GM12865 (cell line): ENCODE measurements around the gene PDPK1.
"Not testable (repeated sequence)": the region's sequence is repeated elsewhere in the genome, so short reads cannot be mapped to it uniquely, and the experiment has no call there.

Experiments used
- DNase-seq: peaks from one replicate; pipeline ENCODE4 v3.0.0; 2010; ENCODE audit warnings: low read depth
- H3K4me3 ChIP-seq: 2 replicates; pipeline ENCODE4 v1.5.1; 2011; ENCODE audit warnings: mild to moderate bottlenecking, low read depth, low read length, control low read depth
- CTCF ChIP-seq: IDR thresholded peaks from 2 replicates; pipeline ENCODE4 v1.5.1; 2011; ENCODE audit warnings: low read length, control low read depth, low read depth, inconsistent platforms; ENCODE audit not compliant: insufficient read depth; ENCODE audit errors: missing control alignments

The PDPK1 gene

DNA sequence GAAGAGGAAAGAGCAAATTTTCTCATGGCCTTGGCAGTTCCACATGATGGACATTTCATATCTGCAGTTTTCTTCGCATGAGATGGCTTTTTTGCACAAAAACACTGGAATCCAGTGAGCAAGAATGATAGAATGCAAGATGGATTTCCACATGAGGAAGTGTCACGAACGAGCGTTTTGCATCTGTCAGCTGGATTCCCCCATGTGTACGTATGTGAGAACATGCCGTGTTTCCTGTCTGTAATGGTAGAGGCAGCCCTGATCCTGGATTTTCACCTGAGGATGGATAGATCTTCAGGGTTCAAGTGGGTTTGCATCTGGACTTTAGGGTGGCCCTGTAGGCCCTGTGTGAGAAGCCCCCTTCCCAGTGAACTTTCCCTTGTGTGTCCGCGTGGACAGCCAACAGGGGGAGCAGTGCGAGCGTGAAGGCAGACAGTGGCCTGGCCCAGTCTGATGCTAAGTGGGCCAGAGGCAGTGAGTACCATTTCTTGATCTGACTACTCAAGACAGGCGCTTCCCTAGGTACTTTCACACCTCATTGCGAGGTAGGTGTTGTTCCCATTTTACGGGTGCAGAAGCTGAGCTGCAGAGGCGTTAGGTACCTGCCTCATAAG is 2.1 kb downstream of the PDPK1 start:
- peak; percentile 43 for TF ChIP-seq CTCF
- DNase-seq, result peak; percentile 63
- not testable (repeated sequence) for H3K4me3 ChIP-seq

- DNase-seq, H3K4me3 ChIP-seq: not testable (repeated sequence)
Observed at GRCh38 chr16:2540912-2541311, 3.1 kb downstream of the PDPK1 start.

DNA sequence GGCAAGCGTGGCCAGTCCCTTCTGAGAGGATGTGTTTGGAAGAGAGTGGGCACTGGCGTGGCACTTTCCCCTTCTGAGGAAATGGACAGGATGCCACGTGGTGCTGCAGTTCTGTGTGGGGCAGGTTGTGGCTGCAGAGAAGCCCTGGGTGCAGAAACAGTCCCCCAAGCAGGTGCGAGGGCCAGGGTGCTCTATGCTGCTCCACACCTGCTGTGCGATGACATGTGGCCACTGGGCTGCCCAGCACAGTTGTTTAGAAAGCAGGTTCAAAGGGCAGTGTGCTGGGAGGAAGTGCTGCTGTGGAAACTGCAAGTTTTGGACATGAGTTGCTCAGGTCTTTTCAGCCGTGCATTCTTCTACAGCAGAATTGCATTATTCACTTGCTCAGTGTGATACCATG is 3.6 kb downstream of the PDPK1 start:
- H3K4me3 ChIP-seq, DNase-seq: not testable (repeated sequence)

GRCh38 chr16:2543771-2544170 is 6.0 kb downstream of the PDPK1 start:
- not testable (repeated sequence) for DNase-seq, H3K4me3 ChIP-seq

- DNase-seq, H3K4me3 ChIP-seq: not testable (repeated sequence)
Observed at GRCh38 chr16:2550283-2550878, 12.6 kb downstream of the PDPK1 start.

DNA sequence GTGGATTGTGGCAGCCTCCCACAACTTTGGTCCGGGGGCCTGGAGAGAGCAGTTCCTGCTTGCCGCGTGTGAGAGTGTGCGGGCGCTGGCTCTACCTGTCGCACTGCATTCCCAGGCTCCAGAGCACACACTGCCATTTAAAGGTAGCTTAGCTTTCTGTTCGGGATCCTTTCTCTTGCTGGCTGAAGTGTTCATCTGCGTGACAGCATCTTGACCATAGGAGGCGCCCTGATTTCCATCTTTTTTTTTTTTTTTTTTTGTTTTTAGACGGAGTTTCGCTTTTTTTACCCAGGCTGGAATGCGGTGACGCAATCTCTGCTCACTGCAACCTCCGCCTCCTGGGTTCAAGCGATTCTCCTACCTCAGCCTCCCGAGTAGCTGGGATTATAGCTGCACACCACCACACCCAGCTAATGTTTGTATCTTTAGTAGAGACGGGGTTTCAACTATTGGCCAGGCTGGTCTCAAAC is 13.6 kb downstream of the PDPK1 start:
- not testable (repeated sequence) for DNase-seq, H3K4me3 ChIP-seq

GRCh38 chr16:2554709-2555425 is 17.0 kb downstream of the PDPK1 start:
- not testable (repeated sequence) for H3K4me3 ChIP-seq, DNase-seq

GRCh38 chr16:2557150-2557549 is 19.3 kb downstream of the PDPK1 start:
- not testable (repeated sequence) for DNase-seq

GRCh38 chr16:2560131-2560797 is 22.4 kb downstream of the PDPK1 start:
- not testable (repeated sequence) for DNase-seq, H3K4me3 ChIP-seq

More at GRCh38 chr16:2557150-2557549, 19.3 kb downstream of the PDPK1 start:
- H3K4me3 ChIP-seq, result not testable (repeated sequence)

DNA sequence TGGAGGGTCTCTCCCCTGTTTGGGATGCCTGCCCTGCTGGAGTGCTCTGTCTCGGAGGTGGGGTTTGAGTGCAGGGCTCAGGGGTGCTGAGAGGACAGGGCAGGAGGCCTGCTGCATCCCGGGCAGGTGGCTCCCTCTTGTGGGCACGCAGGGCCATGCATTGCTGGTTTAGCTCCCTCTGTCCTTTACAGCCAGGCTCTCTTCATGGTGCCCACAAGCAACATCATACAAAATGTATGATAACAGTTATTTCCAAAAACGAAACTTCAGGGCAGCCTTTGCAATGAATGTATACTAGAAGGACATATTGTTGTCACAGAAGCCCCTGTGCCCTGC is 22.9 kb downstream of the PDPK1 start:
- H3K4me3 ChIP-seq, DNase-seq: not testable (repeated sequence)
- peak; percentile 32 for TF ChIP-seq CTCF

DNA sequence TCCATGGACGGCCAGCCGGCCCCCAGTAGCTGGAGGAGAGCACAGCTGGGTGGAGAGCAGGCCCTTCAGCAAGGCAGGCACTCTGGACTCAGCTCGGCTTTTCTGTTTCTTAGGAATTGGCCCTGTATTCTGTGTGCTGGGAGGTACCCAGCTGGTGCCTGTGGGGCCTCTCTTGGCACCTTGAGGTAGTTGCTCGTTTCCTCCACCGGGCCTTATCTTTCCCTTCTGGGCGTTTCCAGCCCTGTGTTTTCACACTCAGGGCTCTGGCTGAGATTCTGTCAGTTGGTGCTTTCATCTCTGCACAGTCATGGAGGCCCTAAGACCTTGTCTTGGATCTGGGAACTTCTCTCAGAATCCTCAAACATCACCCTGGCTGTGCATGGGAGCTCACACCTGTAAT is 29.7 kb downstream of the PDPK1 start:
- not testable (repeated sequence) for DNase-seq, H3K4me3 ChIP-seq

DNA sequence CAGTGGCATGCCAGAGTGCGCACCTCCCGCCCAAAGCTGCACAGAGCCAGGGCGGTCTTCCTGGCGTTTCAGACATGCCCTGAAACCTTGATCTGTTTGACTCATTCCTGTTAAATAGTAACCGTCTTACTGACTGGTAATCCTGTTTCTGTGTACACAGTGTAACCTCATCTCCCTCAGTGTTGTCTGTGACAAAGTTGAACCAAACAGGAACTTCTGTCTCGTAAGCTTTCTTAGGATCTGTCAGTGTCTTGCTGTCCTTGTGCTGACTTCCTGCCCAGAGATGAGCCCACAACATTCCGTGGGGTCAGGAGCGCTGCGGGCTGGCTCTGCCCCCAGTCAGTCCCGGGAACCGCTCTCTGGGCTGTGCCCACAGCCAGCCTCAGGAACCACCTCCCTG is 30.8 kb downstream of the PDPK1 start:
- not testable (repeated sequence) for H3K4me3 ChIP-seq, DNase-seq

- DNase-seq, H3K4me3 ChIP-seq: not testable (repeated sequence)
Observed at GRCh38 chr16:2572704-2573103, 34.9 kb downstream of the PDPK1 start.

DNA sequence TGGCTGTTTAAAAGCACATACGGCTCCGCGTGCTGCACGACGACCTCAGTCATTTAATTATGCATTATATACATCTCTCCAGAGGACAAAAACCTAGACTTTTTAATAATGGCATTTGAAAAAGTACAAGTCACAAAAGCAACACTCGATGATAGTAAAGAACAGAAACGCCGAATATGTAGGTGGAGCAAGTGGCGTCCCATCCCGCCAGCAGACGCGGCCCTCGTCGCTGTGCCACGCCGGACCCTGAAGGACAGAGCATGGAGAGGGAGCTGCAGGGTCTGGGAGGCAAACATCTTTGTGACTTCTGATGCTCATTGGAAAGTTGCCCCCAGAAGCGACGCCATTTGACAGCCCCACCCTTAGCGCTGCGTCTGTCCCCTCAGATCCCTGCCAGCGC is 38.0 kb downstream of the PDPK1 start:
- H3K4me3 ChIP-seq, DNase-seq: not testable (repeated sequence)

DNA sequence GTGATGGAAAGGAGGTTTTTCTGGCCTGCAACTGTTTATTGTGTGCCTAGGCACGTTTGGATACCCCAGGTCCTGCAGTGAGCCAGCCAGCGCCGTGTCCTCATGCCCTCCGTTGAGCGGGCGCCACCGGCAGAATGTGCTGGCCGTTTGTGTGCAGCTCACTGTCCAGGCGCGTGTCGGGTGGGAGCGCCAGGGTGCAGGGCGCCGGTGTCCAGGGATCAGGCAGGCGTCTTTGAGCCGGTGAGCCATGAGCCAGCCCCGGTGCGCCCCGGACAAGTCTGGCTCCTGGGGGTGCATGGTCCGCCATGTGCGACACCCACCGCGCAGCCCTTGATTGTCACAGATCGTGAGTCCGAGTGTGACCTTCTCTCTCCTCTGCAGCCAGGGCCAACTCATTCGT is 39.2 kb downstream of the PDPK1 start:
- not testable (repeated sequence) for DNase-seq, H3K4me3 ChIP-seq

DNA sequence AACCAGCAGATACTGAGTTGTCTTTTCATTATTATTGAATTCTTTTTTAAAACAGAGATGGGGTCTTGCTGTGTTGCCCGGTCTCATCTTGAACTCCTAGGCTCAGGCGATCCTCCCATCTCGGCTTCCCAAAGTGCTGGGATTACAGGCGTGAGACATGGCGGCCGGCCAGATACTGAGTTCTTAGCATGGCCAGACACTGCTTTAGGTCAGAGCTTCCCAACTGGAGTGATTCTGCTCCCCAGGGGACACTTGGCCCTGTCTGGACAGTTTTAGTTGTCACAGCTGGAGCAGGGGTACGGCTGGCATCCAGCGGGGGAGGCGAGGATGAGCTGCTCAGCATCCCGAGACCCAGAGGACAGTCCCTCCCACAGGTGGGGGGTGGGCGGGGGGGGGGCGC is 41.1 kb downstream of the PDPK1 start:
- not testable (repeated sequence) for H3K4me3 ChIP-seq, DNase-seq

DNA sequence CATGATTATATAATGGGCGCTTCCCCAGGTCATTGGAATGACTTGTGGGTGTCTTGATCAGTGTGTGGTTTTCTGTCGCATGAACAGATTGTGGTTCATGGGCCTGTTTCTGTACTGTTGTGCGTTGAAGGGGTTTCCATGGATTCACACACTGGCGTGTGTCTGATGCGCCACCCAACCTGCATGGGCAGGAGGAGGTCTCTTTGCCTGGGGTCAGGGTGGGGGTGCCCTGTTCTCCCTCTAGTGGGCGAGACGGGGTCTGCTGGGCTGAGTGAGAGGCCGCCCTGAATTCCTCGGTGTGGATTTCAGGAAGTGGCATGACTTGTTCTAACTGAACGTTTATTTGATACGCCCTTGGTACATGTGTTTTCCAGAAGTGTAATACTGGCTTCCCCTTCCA is 42.3 kb downstream of the PDPK1 start:
- H3K4me3 ChIP-seq, DNase-seq: not testable (repeated sequence)
